SHP77 (cell line): ENCODE results near the gene TBC1D13.
A peak's percentile ranks its signal among the peaks of the same experiment; 100 is the strongest.
"Not testable (repeated sequence)": the region's sequence is repeated elsewhere in the genome, so short reads cannot be mapped to it uniquely, and the experiment has no call there.

Experiments
- DNase-seq, 2 experiments: peaks; one replicate each; lab custom pipeline; 2025; lab: John Stamatoyannopoulos, UW

Gene TBC1D13

GRCh38 chr9:128786681-128787601, at the start of gene TBC1D13:
Gene TBC1D13, plus strand, starts transcription at chr9:128787253. Its CDS starts 101 bp downstream, at chr9:128787354.
- DNase-seq: peak; percentile 79 to 92

GRCh38 chr9:128742401-128742800, 44.7 kb upstream of the TBC1D13 start:
- DNase-seq: no peak

GRCh38 chr9:128743421-128743820, 43.6 kb upstream of the TBC1D13 start:
- no peak for DNase-seq

- no peak for DNase-seq
Observed at GRCh38 chr9:128747241-128747640, 39.8 kb upstream of the TBC1D13 start.

- no peak for DNase-seq
Observed at GRCh38 chr9:128750926-128751595, 36.0 kb upstream of the TBC1D13 start.

- DNase-seq: no peak
Observed at GRCh38 chr9:128753627-128754026, 33.4 kb upstream of the TBC1D13 start.

- no peak for DNase-seq
Observed at GRCh38 chr9:128757602-128758001, 29.5 kb upstream of the TBC1D13 start.

GRCh38 chr9:128762671-128763449, 24.2 kb upstream of the TBC1D13 start:
- DNase-seq: no peak

- no peak for DNase-seq
Observed at GRCh38 chr9:128764361-128764760, 22.7 kb upstream of the TBC1D13 start.

- no peak for DNase-seq
Observed at GRCh38 chr9:128765499-128765898, 21.6 kb upstream of the TBC1D13 start.

GRCh38 chr9:128768606-128769005, 18.4 kb upstream of the TBC1D13 start:
- no peak for DNase-seq

GRCh38 chr9:128770286-128771030, 16.6 kb upstream of the TBC1D13 start:
- DNase-seq: no peak

GRCh38 chr9:128771094-128771721, 15.8 kb upstream of the TBC1D13 start:
- peak in 1 of 2 experiments; percentile 13 for DNase-seq

GRCh38 chr9:128771745-128772519, 15.1 kb upstream of the TBC1D13 start, which contains the start of gene ZER1:
Gene ZER1, minus strand, starts transcription at chr9:128771927. Its CDS starts 16,362 bp downstream, at chr9:128755565.
- peak; percentile 79 to 87 for DNase-seq

GRCh38 chr9:128773049-128773448, 14.0 kb upstream of the TBC1D13 start:
- no peak for DNase-seq

GRCh38 chr9:128774804-128775203, 12.2 kb upstream of the TBC1D13 start:
- no peak for DNase-seq

- DNase-seq: not testable (repeated sequence)
Observed at GRCh38 chr9:128780093-128780492, 7.0 kb upstream of the TBC1D13 start.

GRCh38 chr9:128781187-128782070, 5.6 kb upstream of the TBC1D13 start:
- DNase-seq: no peak

GRCh38 chr9:128782669-128783068, 4.4 kb upstream of the TBC1D13 start:
- DNase-seq: no peak
